ENCODE results near the gene ROR2.

ROR2 gene

GRCh38 chr9:91813176-91813795 is 136.7 kb downstream of the ROR2 start:
- no peak overlapping the region for H4K91ac ChIP-seq (ENCODE audit: low read depth, low read length, poor library complexity)
- H3K23ac ChIP-seq (ENCODE audit: low read depth, low read length, poor library complexity), result no peak overlapping the region
- no peaks in the 10 kb centered on the region for H3K36me3 ChIP-seq (replicated peaks in 1 of 2; ENCODE audit: control insufficient read depth in 2 of 2, insufficient read depth in 2 of 2, low read length in 2 of 2)
- no peak for DNase-seq (ENCODE audit: low spot score)
- no peak overlapping the region for H3K18ac ChIP-seq (ENCODE audit: low read length)
- no peak overlapping the region for H2BK120ac ChIP-seq (ENCODE audit: low read depth, low read length)
- H4K8ac ChIP-seq (ENCODE audit: low read depth, low read length), result no peak overlapping the region
- no peak overlapping the region for H3K4ac ChIP-seq (ENCODE audit: low read length)
- WGBS, 2 donors (ENCODE audit: extremely low coverage in 2 of 2, insufficient read length in 2 of 2, insufficient replicate concordance in 1 of 2), result no CpG with 5 or more reads among the region's 11 CpGs
- H2BK5ac ChIP-seq (ENCODE audit: low read length), result no peak overlapping the region
- H3K27ac ChIP-seq (replicated peaks; ENCODE audit: low read length), result no peak overlapping the region
- H2AK5ac ChIP-seq (ENCODE audit: low read depth, low read length), result no peak overlapping the region
- no peak overlapping the region for H2AFZ ChIP-seq (ENCODE audit: low read length)
- H3K4me1 ChIP-seq (ENCODE audit: control insufficient read depth in 2 of 2, insufficient read depth in 1 of 2, low read depth in 1 of 2, low read length in 2 of 2), result peaks cover 11 to 12% of the 10 kb centered on the region in 2 donors
- no peak overlapping the region for H3K4me3 ChIP-seq (ENCODE audit: low read length in 2 of 2)
- no peaks in the 10 kb centered on the region for H3K27me3 ChIP-seq (ENCODE audit: control insufficient read depth in 3 of 3, insufficient read depth in 3 of 3, low read depth in 1 of 3, low read length in 3 of 3)
- no peak overlapping the region for H3K14ac ChIP-seq (ENCODE audit: low read length)
- peaks cover 11% of the 10 kb centered on the region for H3K79me1 ChIP-seq (ENCODE audit: low read depth, low read length)
- H3K4me2 ChIP-seq (ENCODE audit: insufficient read depth, low read length, poor library complexity, severe bottlenecking), result no peak overlapping the region
- H3K9ac ChIP-seq (ENCODE audit: low read depth, low read length, poor library complexity), result no peak overlapping the region
- H2BK12ac ChIP-seq (ENCODE audit: low read length), result no peak overlapping the region
- H2BK15ac ChIP-seq (ENCODE audit: low read length), result no peak overlapping the region
- no peaks in the 10 kb centered on the region for H3K9me3 ChIP-seq (replicated peaks in 1 of 2; ENCODE audit: control insufficient read depth in 2 of 2, insufficient read depth in 1 of 2, low read depth in 1 of 2, low read length in 2 of 2)

GRCh38 chr9:91812191-91812590 is 137.8 kb downstream of the ROR2 start:
- H3K4me3 ChIP-seq (ENCODE audit: low read length in 2 of 2), result no peak overlapping the region
- no peak overlapping the region for H2BK12ac ChIP-seq (ENCODE audit: low read length)
- no peak overlapping the region for H2AFZ ChIP-seq (ENCODE audit: low read length)
- peaks cover 14% of the 10 kb centered on the region for H3K79me1 ChIP-seq (ENCODE audit: low read depth, low read length)
- H3K4me1 ChIP-seq (ENCODE audit: control insufficient read depth in 2 of 2, insufficient read depth in 1 of 2, low read depth in 1 of 2, low read length in 2 of 2), result peaks cover 2 to 4% of the 10 kb centered on the region in 2 donors
- H2BK15ac ChIP-seq (ENCODE audit: low read length), result no peak overlapping the region
- H3K27me3 ChIP-seq (ENCODE audit: control insufficient read depth in 3 of 3, insufficient read depth in 3 of 3, low read depth in 1 of 3, low read length in 3 of 3), result no peaks in the 10 kb centered on the region
- no peak overlapping the region for H3K4ac ChIP-seq (ENCODE audit: low read length)
- H4K91ac ChIP-seq (ENCODE audit: low read depth, low read length, poor library complexity), result no peak overlapping the region
- no CpG with 5 or more reads among the region's 14 CpGs for WGBS, 2 donors (ENCODE audit: extremely low coverage in 2 of 2, insufficient read length in 2 of 2, insufficient replicate concordance in 1 of 2)
- H3K18ac ChIP-seq (ENCODE audit: low read length), result no peak overlapping the region
- H3K4me2 ChIP-seq (ENCODE audit: insufficient read depth, low read length, poor library complexity, severe bottlenecking), result no peak overlapping the region
- no peak overlapping the region for H3K23ac ChIP-seq (ENCODE audit: low read depth, low read length, poor library complexity)
- H3K27ac ChIP-seq (replicated peaks; ENCODE audit: low read length), result no peak overlapping the region
- H2BK120ac ChIP-seq (ENCODE audit: low read depth, low read length), result no peak overlapping the region
- H3K9ac ChIP-seq (ENCODE audit: low read depth, low read length, poor library complexity), result no peak overlapping the region
- no peaks in the 10 kb centered on the region for H3K36me3 ChIP-seq (replicated peaks in 1 of 2; ENCODE audit: control insufficient read depth in 2 of 2, insufficient read depth in 2 of 2, low read length in 2 of 2)
- H4K8ac ChIP-seq (ENCODE audit: low read depth, low read length), result no peak overlapping the region
- no peak overlapping the region for H2AK5ac ChIP-seq (ENCODE audit: low read depth, low read length)
- no peak overlapping the region for H2BK5ac ChIP-seq (ENCODE audit: low read length)
- no peaks in the 10 kb centered on the region for H3K9me3 ChIP-seq (replicated peaks in 1 of 2; ENCODE audit: control insufficient read depth in 2 of 2, insufficient read depth in 1 of 2, low read depth in 1 of 2, low read length in 2 of 2)
- DNase-seq (ENCODE audit: low spot score), result no peak
- no peak overlapping the region for H3K14ac ChIP-seq (ENCODE audit: low read length)

- Histone ChIP-seq H2AK5ac (ENCODE audit: low read depth, low read length) (no peak overlapping the region), H3K4me3 (ENCODE audit: low read length in 2 of 2) (no peak overlapping the region), H3K4me2 (ENCODE audit: insufficient read depth, low read length, poor library complexity, severe bottlenecking) (no peak overlapping the region), H3K18ac (ENCODE audit: low read length) (peak overlapping the region; percentile 61), H3K27ac (replicated peaks; ENCODE audit: low read length) (no peak overlapping the region), H4K8ac (ENCODE audit: low read depth, low read length) (no peak overlapping the region), H2AFZ (ENCODE audit: low read length) (no peak overlapping the region), H2BK15ac (ENCODE audit: low read length) (no peak overlapping the region), H3K36me3 (replicated peaks in 1 of 2; ENCODE audit: control insufficient read depth in 2 of 2, insufficient read depth in 2 of 2, low read length in 2 of 2) (no peaks in the 10 kb centered on the region), H4K91ac (ENCODE audit: low read depth, low read length, poor library complexity) (no peak overlapping the region), H2BK5ac (ENCODE audit: low read length) (no peak overlapping the region), H2BK120ac (ENCODE audit: low read depth, low read length) (no peak overlapping the region), H3K79me1 (ENCODE audit: low read depth, low read length) (peaks cover 12% of the 10 kb centered on the region), H3K14ac (ENCODE audit: low read length) (no peak overlapping the region), H3K9me3 (replicated peaks in 1 of 2; ENCODE audit: control insufficient read depth in 2 of 2, insufficient read depth in 1 of 2, low read depth in 1 of 2, low read length in 2 of 2) (no peaks in the 10 kb centered on the region), H3K9ac (ENCODE audit: low read depth, low read length, poor library complexity) (peak overlapping the region; percentile 61), H3K27me3 (ENCODE audit: control insufficient read depth in 3 of 3, insufficient read depth in 3 of 3, low read depth in 1 of 3, low read length in 3 of 3) (no peaks in the 10 kb centered on the region), H3K23ac (ENCODE audit: low read depth, low read length, poor library complexity) (peak overlapping the region; percentile 81), H2BK12ac (ENCODE audit: low read length) (no peak overlapping the region), H3K4me1 (ENCODE audit: control insufficient read depth in 2 of 2, insufficient read depth in 1 of 2, low read depth in 1 of 2, low read length in 2 of 2) (peaks cover 2% of the 10 kb centered on the region in 2 donors), H3K4ac (ENCODE audit: low read length) (no peak overlapping the region)
- DNase-seq (ENCODE audit: low spot score), result no peak
- no CpG with 5 or more reads among the region's 19 CpGs for WGBS, 2 donors (ENCODE audit: extremely low coverage in 2 of 2, insufficient read length in 2 of 2, insufficient replicate concordance in 1 of 2)
These were observed 138.8 kb downstream of the ROR2 start for GRCh38 chr9:91811024-91811909.

GRCh38 chr9:91810286-91810905 is 139.6 kb downstream of the ROR2 start:
- no CpG with 5 or more reads among the region's 26 CpGs for WGBS, 2 donors (ENCODE audit: extremely low coverage in 2 of 2, insufficient read length in 2 of 2, insufficient replicate concordance in 1 of 2)
- H3K4me3 ChIP-seq (ENCODE audit: low read length in 2 of 2), result no peak overlapping the region
- no peak overlapping the region for H3K27ac ChIP-seq (replicated peaks; ENCODE audit: low read length)
- H4K8ac ChIP-seq (ENCODE audit: low read depth, low read length), result no peak overlapping the region
- H4K91ac ChIP-seq (ENCODE audit: low read depth, low read length, poor library complexity), result no peak overlapping the region
- no peak overlapping the region for H2AFZ ChIP-seq (ENCODE audit: low read length)
- no peaks in the 10 kb centered on the region for H3K27me3 ChIP-seq (ENCODE audit: control insufficient read depth in 3 of 3, insufficient read depth in 3 of 3, low read depth in 1 of 3, low read length in 3 of 3)
- no peak overlapping the region for H2BK12ac ChIP-seq (ENCODE audit: low read length)
- H3K9me3 ChIP-seq (replicated peaks in 1 of 2; ENCODE audit: control insufficient read depth in 2 of 2, insufficient read depth in 1 of 2, low read depth in 1 of 2, low read length in 2 of 2), result no peaks in the 10 kb centered on the region
- no peak overlapping the region for H3K23ac ChIP-seq (ENCODE audit: low read depth, low read length, poor library complexity)
- H2BK120ac ChIP-seq (ENCODE audit: low read depth, low read length), result no peak overlapping the region
- H2BK15ac ChIP-seq (ENCODE audit: low read length), result no peak overlapping the region
- H3K14ac ChIP-seq (ENCODE audit: low read length), result no peak overlapping the region
- H3K4ac ChIP-seq (ENCODE audit: low read length), result no peak overlapping the region
- no peak overlapping the region for H2BK5ac ChIP-seq (ENCODE audit: low read length)
- no peak overlapping the region for H3K4me2 ChIP-seq (ENCODE audit: insufficient read depth, low read length, poor library complexity, severe bottlenecking)
- H3K79me1 ChIP-seq (ENCODE audit: low read depth, low read length), result peaks cover 12% of the 10 kb centered on the region
- peaks cover 2% of the 10 kb centered on the region in 2 donors for H3K4me1 ChIP-seq (ENCODE audit: control insufficient read depth in 2 of 2, insufficient read depth in 1 of 2, low read depth in 1 of 2, low read length in 2 of 2)
- no peak overlapping the region for H3K18ac ChIP-seq (ENCODE audit: low read length)
- H3K9ac ChIP-seq (ENCODE audit: low read depth, low read length, poor library complexity), result no peak overlapping the region
- DNase-seq (ENCODE audit: low spot score), result no peak
- no peaks in the 10 kb centered on the region for H3K36me3 ChIP-seq (replicated peaks in 1 of 2; ENCODE audit: control insufficient read depth in 2 of 2, insufficient read depth in 2 of 2, low read length in 2 of 2)
- H2AK5ac ChIP-seq (ENCODE audit: low read depth, low read length), result no peak overlapping the region
